GM19099 (cell line): ENCODE results near the gene SLC8B1.

ENCODE experiments used
- POLR2A ChIP-seq: IDR thresholded peaks from 3 replicates; pipeline ENCODE4 v1.6.1; 2011; ENCODE audit warnings: low read depth; ENCODE audit not compliant: insufficient read length; ENCODE audit errors: extremely low read depth

SLC8B1 gene

GRCh38 chr12:113273053-113273725 is 61.7 kb downstream of the SLC8B1 start:
- TF ChIP-seq POLR2A: no peak

DNA sequence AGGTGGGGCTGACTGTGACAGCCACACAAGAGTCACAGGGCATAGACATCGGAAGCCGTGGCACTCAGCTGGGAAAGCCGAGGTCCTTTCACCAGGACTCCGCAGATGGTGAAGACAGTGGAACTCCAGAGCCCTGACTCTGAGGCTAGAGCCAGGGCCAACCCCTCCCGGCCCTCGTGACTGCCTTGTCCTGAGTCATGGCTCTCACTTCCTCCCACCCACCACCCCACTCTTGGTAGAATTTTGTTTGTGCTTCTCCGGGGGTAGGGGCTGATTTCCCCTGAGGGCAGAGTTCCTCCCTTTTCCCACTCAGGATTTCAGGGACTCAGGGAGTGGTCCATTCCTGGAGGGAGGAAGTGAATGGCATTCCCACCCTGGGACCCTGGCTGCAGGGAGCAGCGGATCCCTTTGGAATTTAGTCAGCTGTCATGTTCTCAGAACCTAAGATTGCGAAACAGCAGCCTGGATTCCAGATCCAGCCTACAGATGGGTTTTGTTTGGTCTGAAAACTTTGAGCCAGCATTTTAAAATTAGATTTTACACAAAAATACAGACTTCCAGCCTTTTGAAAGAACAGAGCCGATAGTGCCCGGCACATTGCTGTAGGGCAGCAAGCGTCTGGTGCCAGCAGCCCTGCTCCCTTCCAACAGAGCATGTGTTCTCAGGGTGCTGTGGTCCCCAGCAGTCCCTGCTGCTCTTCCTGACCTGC is 62.9 kb downstream of the SLC8B1 start:
- TF ChIP-seq POLR2A: no peak

DNA sequence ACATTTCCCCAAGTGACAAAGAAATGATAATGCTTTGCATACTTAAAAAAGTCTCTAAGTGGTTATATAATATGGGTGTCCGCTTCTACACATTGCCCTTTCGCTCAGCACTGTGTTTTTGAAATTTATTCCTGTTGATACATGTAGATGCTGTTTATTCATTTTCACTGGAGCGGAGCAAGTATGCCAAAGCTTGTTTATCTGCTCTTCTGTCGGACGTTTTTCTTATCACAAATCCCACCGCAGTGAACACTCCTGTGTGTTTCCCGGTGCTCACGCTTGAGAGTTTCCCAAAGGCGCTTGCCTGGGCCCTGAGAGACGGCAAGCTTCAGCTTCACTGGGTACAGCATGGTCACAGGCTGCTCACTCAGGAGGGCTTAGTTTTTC is 63.5 kb downstream of the SLC8B1 start:
- TF ChIP-seq POLR2A: no peak

DNA sequence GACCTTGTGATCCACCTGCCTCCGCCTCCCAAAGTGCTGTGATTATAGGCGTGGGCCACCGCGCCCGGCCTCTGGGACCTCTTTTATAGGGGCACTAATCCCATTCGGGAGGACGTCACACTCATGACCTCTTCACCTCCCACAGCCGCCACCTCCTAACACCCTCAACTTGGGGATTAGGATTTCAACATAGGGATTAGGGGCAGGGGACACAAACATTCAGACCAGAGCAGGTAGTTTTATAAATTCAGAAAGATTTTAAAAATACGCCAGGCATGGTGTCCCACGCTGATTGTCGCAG is 64.2 kb downstream of the SLC8B1 start:
- no peak for TF ChIP-seq POLR2A

DNA sequence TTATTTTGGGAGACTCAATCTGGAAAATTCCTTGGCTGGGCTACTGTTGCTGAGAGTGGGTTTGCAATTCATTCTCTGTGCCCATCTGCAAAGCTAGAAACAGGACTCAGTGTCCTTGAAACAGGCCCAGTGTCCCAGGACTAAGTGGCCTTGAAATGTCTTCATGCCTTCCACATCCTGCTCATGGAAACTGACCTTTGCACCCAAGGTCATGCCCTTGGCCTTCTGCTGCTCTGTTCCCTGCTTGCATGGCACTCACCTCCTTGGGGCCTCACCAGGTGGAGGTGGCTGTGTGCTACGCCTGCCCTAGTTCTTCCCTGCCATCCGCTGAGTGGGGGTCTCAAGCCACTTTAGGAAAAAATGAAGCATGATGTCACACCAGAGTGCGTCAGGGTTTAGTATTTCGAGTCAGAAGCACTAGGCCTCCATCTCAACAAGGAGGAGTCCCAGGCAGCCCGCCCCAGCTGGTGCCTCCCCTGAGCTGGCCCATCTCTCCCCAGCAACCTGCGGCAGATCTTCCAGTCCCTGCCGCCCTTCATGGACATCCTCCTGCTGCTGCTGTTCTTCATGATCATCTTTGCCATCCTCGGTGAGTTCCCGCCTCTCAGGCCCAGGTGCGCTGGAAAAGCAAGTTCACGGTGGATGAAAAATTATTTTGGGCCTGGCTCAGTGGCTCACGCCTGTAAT is 65.5 kb downstream of the SLC8B1 start:
- no peak for TF ChIP-seq POLR2A

DNA sequence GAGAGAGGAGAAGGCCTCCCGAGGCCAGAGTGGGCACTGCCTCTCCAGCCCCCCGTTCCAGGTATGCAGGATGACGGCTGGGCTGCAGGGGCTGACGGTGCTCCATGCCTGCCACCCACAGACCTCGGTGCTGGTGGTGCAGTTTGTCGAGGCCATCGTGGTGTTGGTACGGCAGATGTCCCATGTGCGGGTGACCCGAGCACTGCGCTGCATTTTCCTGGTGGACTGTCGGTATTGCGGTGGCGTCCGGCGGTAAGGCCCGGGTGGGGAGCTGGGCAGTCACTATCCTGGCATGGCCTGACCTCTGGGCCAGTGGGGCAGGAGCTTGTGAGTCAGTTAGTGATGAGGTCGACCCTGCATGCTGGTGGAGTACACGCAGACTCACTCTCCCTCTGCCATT is 66.3 kb downstream of the SLC8B1 start:
- no peak for TF ChIP-seq POLR2A

GRCh38 chr12:113268136-113268535 is 66.8 kb downstream of the SLC8B1 start:
- no peak for TF ChIP-seq POLR2A

DNA sequence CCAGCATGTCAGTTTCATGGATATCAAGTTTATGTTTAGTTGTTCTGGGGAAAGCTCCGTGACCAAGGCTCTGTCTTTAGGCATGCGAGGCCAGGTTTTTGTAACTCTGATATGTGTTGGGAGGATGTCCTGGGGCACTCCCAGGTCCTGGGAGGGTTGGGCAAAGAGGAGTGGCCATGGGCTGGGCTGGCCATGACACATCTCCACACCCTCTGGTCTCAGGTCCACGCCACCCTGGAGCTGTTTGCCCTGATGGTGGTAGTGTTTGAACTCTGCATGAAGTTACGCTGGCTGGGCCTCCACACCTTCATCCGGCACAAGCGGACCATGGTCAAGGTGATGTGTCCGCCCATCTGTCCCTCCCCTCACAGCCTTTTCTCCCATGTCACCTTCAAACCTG is 67.3 kb downstream of the SLC8B1 start:
- no peak for TF ChIP-seq POLR2A

GRCh38 chr12:113266106-113266895 is 68.6 kb downstream of the SLC8B1 start:
- TF ChIP-seq POLR2A: no peak

- TF ChIP-seq POLR2A: no peak
Observed at GRCh38 chr12:113263431-113263963, 71.4 kb downstream of the SLC8B1 start.

DNA sequence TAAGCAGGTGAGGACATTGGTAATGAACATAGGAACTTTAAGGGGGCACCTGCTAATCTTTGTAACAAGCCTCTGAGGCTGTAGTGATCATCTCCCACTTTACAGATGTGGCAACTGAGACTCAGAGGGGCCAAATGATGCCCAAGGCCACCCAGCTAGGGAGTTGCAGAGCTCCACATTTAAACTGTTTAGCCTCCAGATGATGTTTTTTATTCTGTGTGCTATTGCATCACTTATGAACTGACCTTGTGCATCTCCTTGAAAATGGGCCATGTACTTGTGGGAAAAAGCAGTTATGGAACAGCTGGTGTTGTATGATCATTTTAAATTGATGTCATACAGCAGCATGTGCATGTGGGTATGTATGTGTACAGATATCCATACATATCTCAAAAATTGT is 72.2 kb downstream of the SLC8B1 start:
- TF ChIP-seq POLR2A: no peak

DNA sequence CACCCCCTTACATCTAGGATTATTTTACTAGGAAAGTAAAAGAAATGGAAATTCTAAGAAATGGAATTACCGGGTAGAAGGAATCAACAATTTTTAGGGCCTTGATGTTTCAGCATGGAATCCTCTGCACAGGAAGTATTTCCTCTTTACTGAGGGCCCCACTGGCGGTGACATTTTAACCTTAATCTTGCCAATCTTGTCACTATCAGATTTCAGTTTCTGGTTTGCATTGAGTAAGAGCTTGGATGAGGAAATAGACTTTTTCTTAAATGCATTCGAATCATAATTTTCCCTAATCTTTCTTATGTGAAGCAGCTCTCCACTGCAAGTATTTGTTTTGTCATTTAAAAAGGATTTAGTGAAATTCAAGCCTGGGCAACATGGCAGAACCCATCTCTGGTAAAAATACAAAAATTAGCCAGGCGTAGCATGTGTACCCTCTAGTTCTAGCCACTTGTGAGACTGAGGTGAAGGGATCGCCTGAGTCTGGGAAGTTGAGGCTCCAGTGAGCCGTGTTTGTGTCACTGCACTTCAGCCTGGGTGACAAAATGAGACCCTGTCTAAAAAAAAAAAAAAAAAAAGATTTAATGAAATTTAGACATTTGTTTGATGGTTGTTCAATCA is 73.0 kb downstream of the SLC8B1 start:
- no peak for TF ChIP-seq POLR2A

DNA sequence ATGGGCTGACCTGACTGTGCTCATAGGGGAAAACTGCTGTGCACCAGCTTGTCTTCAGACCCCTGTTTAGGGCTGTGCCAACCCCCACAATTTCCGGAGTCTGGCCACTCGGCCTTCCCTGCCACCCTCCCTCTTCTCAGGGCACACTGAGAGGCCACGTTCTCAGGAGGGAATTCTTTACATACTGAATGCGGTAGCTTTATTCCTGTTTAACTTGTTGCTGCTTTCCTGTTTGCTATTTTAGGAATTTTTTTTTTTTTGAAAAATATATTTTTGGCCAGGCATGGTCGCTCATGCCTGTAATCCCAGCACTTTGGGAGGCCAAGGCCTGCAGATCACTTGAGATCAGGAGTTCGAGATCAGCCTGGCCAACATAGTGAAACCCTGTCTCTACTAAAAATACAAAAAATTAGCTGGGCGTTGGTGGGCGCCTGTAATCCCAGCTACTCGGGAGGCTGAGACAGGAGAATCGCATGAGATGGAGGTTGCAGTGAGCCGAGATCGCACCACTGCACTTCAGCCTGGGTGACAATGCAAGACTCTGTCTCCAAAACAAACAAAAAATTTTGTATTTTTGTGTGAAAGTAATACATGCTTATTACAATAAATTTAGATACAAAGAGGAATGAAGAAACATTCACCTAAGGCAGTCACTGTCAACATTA is 74.1 kb downstream of the SLC8B1 start:
- TF ChIP-seq POLR2A: no peak

DNA sequence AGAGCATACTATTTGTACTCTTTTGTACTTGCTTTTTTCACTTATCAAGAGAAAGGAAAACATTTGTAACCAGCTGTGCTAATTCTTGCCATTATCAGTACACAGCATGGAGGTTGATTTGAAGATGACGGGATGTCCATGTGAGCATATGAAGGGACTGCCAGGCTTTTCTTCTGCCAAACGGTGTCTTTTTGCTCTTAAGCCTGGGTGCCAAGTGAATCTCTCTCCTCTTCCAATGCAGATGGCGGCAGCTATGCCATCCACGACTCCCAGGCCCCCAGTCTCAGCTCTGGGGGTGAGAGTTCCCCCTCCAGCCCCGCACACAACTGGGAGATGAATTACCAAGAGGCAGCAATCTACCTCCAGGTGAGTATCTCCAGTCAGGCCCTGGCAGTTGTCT is 74.8 kb downstream of the SLC8B1 start:
- TF ChIP-seq POLR2A: no peak
